ENCODE results near the gene TLE7.

The TLE7 gene

DNA sequence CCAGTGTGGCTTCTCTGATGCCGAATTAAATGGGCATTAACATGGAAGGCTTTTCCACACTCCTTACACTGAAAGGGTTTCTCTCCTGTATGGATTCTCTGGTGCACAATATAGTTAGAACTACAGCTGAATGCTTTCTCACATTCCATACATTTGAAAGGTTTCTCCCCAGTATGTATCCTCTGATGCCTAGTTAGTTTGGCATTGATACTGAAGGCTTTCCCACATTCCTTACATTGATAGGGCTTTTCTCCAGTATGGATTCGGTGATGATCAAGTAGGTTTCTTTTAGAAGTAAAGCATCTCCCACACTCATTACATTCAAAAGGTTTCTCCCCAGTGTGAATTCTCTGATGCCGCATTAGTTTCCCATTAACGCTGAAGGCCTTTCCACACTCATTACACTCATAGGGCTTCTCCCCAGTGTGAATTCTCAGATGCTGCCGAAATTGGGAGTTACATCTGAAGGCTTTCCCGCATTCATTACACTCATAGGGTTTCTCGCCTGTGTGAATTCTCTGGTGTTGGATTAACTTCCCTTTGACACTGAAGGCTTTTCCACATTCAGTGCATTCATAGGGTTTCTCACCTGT is 6.5 kb upstream of the TLE7 start:
- no peak for DNase-seq

DNA sequence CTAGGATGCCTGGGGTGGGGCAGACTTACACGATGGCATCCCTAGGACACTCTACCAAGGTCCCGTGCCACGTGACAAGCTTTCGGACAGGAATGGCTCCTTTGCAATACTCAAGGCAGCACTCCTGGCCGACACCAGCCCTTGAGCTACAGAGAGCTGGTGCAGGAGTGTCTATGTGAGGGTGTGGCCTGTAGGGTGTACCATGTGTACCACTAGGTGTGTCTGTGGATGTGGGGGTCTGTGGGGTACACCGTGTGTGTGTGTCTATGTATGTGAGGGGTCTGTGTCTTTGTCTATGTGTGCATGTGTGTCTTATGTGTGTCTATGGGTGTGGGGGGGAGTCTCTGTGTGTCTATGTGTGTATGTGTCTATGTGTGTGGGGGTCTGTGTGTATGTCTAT is 1.9 kb upstream of the TLE7 start:
- no peak for DNase-seq

DNA sequence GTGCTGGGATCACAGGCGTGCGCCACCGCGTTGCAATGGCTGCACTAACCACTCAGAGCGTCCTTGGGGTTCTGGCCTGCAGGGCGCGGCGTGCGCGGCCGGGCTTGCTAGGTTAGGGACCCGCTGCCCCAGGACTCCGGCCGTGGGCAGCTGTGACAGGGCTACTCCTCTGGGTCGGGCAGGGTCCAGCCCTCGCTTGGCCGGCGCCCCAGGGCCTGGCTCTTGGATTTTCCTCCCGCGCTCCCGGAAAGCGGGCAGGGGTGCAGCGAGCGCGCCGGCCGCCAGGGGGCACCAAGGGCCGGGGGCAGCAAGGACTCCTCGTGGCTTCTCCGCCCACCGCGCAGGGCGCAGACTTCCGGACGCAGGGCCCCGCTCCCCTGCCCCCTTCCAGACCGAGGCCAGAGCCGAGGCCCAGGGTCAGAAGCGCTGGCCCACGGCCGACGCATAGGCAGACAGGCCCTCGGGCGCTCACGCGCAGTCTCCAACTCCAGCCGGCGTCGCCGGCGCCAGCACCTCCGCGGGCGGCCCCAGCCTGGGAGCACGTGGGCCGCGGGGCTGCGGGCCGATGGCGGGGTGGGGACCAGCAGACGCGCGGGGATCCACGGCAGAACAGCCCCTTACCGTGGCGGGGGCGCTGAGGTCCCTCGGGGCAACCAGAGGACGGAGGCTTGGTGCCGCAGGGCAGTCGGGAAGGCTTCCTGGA is 355 bp downstream of the TLE7 start:
- DNase-seq: no peak

DNA sequence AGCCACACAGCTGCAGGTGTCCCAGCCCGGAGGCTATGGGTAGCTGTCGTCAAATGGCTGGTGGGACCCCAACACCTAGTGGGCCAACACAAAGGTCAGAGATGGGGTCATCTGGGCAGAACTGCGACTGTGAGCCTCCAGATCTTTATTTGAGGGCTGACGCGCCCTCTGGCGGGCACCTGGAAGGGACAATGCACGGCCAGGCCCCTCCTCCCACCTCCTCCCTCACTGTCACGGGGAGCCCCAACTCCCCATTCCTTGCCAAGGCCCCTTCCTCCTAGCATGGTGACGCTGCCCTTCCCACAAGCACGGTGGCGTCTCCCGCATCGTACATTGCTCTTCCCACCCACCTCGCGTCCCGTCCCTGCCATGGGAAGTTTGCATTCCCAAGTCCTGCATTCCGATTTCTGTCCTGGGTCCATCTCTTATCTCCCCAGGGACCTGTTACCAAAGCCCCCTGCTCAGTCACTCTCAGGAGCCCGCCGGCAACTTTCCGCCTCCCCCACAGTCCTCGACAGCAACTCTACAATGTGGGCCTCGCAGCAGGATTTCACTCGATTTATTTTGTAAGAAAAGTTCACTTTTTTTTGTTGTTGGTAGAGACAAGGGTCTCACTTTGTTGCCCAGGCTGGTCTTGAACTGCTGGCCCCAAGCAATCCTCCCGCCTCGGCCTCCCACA is 1.0 kb downstream of the TLE7 start:
- DNase-seq: no peak

DNA sequence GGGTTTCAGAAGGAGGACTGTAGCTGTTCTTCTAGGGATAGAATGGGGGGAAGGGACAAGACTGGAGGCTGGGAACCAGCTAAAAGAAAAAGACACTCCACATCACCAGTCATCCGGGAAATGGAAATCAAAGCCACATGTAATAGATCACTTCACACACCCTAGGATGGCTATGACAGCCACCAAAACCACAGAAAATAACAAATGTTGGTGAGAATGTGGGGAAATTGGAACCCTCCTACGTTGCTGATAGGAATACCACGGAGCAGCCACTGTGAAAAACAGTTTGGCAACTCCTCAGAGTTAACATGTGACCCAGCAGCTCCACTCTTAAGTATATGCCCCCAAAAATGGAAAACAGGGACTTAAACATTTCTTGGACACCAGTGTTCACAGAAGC is 2.3 kb downstream of the TLE7 start:
- DNase-seq: no peak

DNA sequence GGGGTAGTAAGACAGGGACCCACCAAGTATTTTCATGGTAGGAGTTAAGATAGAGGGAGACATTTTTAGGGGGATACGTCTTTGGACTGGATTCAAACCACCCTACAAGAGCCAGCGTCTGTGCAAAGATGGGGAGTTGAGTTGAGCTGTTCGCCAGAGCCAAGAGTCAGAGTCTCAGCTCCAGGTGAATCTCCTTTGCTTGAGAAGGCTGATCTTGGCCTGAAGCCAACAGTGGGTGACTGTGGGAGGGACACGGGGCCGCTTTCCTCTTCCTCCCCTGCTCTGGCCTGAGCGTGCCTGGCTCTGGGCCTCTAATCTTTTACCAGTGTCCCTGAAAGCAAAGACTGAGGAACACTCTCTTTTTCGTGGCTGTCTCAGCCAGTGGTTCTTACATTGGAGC is 5.4 kb downstream of the TLE7 start:
- DNase-seq: no peak

DNA sequence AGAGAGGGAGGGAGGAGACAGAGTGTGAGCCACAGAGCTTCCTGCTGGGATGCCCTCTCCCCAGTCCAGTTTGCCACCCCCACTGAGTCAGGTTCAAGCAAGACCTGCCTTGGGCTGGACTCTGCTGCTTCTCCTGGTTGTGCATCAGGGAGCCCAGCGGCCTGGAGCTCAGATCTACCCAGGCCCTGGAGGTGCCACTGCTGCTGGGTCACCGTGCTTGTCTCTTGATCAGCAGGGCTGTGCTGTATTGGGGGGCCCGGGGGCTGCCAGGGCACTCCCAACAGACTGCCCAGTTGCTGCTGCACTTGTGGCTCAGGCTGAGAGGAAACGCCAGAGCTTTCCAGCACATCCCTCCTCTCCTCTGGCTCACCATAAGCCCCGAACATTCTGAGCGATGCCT is 8.9 kb downstream of the TLE7 start:
- DNase-seq: no peak

DNA sequence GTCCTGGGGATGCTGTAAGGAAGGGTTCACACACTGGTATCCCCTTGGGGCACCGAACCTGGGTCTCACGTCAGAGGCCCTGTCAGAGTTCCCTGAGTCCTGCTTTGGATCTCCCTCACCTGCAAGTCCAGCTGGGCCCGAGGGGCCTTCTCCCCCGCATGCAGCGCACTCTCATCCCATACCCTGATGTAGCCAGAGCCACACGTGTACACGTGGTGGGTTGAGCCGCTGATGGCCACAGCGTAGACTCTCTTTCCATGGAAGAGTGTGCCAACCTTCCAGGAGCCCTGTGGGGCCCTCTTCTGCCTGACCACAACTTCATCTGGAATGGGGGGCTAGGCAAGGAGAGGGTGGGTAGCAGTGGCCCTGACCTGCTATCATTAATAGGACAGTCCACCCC is 9.9 kb downstream of the TLE7 start:
- DNase-seq: no peak

DNA sequence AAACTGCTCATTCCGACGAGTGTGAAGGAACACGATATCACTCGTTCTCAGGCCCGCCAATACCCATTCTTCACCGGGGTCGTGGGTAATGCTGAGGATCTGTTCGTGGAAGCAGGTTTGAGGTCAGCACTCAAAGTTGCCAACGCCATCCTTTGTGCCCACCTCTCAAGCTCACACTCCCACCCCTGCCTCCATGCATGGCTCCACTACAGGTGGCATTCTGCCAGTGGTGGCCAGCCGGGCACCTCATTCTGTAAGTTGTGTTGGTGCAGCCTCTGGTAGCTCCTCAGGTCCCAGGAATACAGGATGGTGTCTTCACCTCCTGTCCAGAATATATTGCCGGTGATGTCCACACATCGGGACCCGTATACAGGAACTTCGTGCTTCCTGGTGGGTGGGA is 10.7 kb downstream of the TLE7 start:
- DNase-seq: no peak

DNA sequence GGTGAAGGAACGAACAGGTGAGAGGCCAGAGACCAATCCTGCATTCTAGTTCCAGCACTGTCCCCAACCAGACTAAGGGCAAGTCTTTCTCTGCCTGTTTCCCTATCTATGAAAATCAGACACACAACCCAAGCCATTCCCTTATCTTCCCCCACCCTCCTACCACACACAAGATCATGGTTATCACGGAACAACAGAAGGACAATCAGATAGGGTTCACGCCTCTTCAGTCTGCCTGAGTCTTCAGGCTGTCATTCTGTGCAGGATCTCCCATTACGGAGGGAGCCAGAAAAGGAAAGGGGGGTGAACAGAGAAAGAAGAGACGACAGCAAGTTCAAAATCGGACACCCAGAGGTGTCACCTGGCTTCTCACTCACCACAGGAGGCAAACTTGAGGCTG is 11.1 kb downstream of the TLE7 start:
- DNase-seq: no peak

DNA sequence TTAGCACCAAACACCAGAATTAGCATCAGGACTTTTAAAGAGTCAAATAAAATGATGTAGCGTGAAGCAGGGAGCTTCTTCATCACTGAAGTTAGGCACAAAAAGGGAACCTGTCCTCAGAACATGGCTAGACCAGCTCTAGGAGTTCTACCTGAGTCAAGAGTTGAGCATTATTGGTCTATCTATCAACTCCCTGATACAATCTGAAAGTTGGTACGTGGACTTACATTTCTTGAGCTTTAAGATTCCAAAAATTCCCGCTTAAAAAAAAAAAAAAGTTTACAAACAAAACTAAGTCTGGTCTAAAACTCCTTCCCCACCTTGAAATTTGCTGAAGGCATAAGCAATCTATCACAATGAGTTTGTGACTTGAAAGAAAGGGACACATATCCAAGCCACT is 12.3 kb downstream of the TLE7 start:
- no peak for DNase-seq

DNA sequence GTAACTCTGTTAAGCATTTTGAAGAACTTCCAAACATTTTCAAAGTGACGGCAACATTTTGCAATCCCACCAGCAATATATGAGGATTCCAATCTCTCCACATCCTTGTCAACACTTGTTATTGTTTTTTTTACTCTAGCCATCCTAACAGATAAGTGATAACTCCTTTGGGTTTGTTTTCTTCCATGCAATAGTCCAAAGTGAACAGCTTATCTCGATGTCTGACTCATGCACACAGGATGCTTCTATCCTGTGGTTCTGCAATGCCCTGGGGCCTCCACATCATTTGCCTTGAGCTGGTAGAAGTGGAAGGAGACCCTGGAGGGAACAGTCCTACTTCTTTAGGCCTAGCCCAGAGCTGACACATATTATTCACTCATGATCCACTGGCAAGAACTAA is 13.0 kb downstream of the TLE7 start:
- no peak for DNase-seq

DNA sequence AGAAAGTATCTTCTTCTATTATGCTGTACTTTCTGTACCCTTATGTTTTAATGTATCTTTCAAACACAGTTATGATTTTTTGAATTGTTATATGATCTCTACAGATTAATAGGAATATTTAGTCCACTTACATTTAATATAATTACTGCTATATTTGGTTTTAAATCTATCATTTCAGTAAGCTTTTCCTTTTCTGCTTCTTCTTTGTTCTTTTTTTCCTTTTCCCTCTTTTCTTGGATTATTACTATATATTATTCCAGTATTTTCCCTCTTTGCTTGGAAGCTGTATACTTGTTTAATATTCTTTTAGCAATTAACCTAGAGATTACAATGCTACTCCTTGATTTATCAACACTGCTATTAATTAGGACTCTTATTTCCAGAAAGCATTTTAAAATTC is 13.5 kb downstream of the TLE7 start:
- DNase-seq: no peak

DNA sequence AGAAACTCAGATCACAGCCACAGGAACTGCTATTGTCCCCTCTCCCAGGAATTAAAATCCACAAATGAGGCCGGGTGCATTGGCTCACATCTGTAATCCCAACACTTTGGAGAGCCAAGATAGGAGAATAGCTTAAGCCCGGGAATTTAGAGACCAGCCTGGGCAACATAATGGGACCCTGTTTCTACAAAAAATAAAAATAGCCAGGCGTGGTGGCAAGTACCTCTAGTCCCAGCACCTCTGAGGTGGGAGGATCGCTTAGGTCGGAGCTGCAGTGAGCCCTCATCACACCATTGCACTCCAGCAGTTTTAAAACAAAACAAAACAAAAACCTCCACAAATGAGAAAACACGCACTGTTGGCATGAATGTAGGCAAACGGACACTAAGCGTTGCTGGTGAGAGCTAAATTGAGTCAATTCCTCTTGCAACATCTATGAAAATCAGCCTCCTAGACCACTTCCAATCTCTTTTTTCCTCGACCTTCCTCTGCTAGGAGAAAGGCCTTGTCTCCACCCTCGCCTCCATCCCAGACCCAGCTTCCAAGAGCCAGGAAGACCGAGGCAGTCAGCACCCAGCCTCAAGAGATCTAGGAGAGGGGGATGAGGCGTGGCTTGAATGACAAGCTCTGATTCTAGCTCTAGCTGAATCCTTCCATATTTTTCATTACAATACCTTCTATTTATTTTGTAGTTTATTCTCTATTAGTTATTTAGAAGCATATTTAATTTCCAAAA is 14.8 kb downstream of the TLE7 start:
- no peak for DNase-seq

DNA sequence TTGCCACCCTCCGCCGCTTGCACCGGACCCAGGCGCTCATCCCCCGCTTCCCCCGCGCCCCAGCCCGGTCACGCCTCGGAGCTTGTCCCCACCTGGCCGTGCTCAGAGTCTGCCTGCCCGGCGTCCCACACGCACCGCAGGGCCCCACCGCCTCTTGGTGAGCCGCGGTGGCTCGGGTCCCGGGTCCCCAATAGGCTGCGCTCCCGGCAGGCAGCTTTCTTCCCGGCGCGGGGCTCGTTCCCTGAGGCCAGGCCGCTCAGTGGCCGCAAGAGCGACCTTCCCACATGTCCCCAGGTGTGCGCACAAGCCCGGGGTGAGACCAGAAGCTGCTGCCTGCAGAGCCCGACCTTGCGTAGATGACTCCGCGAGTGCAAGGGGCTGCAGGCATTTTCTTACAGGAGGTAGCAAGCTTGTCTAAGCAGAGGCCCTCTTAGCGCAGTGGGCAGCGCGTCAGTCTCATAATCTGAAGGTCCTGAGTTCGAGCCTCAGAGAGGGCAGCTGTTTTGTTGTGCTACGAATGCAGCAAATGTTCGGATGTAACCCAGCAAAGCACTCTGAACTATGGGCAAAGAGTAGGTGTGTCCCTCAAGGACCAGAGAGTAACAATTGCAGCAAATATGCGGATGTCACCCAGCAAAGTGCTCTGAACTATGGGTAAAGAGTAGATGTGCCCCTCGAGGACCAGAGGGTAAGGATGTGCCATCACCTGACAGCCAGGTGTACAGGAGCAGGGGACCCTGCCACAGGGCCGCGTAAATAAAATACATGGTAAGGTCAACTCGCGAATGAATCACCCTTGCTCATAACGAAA is 15.6 kb downstream of the TLE7 start:
- no peak for DNase-seq

DNA sequence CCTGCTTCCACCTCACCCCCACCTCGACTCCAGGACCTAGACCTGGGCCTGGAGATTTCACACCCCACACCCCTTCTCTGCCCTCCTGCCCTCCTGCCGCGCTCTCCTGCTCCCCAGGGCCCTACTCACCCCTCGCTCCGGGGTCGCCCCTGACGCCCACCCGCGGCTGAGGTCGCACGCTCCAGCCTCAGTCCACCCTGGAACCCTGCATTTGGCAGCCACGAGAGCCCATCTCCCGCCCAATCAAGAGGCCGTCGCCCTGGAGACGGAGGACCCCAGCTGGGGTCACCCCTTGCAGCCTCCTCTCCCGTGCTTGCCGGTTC is 16.1 kb downstream of the TLE7 start:
- DNase-seq: no peak

DNA sequence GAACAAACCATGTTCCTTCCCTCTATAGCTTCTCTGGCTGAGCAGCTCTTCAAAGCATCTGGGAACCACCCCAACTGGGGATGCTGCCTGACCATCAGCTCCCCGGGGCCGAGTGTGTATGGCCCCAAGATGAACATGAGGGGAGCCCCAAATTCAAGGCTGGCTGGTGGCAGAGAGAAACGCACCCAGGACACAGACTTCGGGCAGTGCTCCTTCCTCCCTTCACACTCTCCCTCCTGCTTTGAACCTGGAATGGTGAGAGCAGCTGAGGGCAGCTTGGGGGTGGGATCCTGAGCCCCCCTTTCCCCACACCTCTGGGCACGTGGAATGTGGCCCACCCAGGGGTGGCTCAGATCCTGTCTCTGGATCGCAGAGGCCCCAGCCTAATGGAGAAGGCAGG is 17.2 kb downstream of the TLE7 start:
- DNase-seq: no peak

DNA sequence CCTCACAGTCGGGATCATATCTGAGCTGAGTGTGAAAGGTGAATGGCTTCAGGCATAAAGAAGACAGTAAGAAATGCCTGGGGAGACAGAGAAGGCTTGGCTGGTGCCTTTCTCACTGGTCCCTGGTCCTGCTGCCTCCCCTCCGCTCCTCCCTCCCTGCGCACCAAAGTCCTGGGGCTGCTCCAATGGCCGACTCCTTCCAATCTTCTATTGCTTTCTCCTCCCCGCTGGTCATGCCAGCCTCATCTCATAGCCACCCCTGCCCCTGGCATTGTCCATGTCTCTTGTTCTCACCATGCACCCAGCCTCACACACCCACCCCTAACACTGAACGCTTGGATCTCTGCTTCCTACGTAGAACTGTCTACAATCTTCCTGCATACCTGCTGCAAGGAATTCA is 18.0 kb downstream of the TLE7 start:
- no peak for DNase-seq

DNA sequence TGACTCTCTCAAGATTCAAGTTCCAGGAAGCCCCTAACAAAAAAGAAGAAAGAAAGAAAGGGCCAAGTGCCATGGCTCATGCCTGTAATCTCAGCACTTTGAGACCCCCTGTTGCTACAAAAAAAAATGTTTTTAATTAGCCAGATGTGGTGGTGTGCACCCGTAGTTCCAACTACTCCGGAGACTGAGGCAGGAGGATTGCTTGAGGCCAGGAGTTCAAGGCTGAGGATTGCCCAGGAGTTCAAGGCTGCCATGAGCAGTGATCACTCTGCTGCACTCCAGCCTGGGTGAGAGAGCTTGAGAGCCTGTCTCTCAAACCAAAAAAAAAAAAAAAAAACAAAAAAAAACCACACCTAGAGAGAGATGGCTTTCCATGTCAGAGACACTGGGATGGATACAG is 18.8 kb downstream of the TLE7 start:
- no peak for DNase-seq

DNA sequence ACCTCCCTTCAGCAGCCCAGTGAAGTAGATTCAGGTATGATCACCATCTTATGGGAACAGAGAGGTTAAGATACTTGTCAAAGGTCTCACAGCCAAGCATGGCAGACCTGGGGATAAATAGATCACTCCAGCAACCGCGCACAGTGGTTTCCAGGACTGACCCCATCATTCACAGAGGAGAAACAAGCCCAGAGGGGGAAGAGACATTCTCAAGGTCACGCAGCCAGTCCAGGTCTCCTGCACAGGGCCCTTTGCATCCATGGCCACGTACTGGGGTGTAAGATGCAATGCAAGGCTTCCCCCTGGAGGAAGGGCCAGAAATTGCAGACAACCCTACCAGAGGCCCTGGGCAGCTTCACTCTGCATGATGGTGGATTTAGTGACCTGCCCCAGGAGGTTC is 19.9 kb downstream of the TLE7 start:
- DNase-seq: no peak

DNA sequence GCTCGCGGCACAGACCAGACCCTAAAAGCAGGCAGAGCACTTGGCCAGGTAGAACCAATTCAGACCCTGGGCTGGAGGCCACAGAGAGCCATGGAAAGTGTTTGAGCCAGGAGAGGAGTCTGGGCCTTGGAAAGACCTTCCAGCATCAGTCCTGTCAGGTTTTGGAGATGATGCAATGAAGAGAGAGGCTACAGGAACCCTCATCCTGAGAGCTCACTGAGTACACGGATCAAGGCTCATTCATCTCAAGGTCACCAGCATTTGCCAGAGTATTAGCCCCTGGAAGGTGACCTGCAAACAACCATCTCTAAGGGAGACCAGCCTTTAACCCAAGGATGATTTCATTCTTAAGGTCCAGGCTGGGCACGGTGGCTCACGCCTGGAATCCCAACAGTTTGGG is 27.8 kb downstream of the TLE7 start:
- no peak for DNase-seq

DNA sequence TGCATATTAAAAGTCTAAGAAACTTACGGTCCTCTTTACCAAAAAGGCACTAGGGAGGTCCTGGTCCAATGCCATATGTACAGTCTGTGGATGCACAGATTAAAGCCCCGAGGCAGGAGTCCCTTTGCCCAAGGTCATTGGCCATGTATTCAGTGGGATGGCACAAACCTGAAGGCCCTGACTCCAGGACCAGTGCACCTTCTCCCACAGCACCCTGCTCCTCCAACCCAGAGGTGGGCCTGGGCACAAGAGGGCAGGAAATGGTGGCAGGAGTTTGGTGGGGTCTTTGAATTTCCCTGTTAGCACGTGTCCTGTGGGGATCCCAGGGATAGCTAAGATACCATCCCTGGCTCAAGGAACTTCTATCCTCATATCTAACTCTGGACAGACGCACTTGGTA is 28.5 kb downstream of the TLE7 start:
- DNase-seq: no peak

Data from CD4-positive, alpha-beta T cell treated with Interferon gamma for 1 hour (primary cell).